GM12801 (cell line): Measurements from ENCODE around the gene SVBP.

Source experiments
- TF ChIP-seq, protein P1 (sequence below): IDR thresholded peaks from one replicate; pipeline ENCODE4 v1.5.1; 2011; ENCODE audit warnings: control low read depth; ENCODE audit not compliant: insufficient read length; ENCODE audit errors: extremely low read depth

SVBP gene

DNA sequence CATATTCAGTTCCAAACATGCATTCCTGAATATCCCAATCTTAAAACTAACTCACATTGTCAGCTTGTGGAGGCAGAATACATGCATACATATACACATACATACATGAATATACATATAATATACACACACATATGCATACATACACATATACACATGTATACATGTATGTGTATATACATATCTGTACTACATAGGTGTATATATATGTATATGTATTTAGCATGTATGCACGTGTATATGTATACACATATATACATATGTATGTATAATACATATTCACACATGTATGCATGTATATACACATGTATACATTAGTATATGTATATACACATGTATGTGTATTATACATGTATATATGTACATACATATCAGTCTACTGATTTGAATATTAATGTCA is 28.0 kb upstream of the SVBP start:
- TF ChIP-seq, protein P1, sequence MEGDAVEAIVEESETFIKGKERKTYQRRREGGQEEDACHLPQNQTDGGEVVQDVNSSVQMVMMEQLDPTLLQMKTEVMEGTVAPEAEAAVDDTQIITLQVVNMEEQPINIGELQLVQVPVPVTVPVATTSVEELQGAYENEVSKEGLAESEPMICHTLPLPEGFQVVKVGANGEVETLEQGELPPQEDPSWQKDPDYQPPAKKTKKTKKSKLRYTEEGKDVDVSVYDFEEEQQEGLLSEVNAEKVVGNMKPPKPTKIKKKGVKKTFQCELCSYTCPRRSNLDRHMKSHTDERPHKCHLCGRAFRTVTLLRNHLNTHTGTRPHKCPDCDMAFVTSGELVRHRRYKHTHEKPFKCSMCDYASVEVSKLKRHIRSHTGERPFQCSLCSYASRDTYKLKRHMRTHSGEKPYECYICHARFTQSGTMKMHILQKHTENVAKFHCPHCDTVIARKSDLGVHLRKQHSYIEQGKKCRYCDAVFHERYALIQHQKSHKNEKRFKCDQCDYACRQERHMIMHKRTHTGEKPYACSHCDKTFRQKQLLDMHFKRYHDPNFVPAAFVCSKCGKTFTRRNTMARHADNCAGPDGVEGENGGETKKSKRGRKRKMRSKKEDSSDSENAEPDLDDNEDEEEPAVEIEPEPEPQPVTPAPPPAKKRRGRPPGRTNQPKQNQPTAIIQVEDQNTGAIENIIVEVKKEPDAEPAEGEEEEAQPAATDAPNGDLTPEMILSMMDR, result no peak

DNA sequence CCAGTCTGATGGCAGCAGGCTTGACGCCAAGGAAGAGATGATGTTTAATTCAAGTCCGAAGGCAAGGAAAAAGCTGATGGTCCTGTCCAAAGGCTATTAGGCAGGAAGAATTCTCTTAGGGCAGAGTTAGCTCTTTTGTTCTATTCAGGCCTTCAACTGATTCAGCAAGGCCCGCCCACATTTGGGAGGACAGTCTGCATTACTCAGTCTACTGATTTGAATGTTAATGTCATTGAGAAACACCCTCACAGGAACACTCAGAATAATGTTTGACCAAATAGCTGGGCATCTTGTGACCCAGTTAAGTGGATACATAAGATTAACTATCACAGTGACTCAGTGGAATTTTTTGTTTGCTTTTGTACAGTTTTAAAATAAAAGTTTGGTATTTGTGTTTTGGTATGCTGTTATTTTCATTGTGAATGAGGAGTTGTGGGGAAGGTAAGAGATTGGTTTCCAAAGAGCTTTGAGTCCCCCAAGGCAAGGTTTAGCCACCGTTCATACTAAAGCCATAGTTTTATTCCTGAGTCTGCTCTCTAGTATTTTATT is 27.5 kb upstream of the SVBP start:
- TF ChIP-seq, protein P1, result no peak

DNA sequence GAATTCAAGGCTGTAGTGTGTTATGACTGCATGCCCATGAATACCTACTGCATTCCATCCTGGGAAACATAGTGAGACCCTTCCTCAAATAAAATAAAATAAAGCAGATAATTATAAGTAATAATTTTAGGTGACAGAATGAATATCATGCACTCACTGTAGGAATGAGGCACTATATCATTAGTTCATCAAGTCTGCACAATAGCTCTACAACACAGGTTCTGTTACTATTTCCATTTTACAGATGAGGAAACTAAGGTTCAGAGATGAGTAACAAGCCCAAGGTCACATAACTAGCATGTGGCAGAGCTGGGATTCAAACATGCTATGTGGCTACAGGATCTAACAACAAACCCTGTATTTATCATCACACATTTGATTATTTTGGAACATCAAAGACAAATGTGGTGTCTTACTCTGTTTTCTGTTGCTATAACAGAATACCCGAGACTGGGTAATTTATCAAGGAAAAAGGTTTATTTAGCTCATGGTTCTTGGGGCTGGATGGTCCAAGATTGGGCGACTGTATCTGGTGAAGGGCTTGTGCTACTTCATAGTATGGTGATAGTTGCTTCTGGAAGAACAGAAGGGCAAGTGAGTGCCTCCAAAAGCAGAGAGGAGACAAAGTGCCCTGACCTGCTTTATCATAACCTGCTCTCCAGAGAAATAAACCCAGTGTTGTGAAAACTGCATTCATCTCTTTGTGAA is 24.4 kb upstream of the SVBP start:
- TF ChIP-seq, protein P1, result no peak

DNA sequence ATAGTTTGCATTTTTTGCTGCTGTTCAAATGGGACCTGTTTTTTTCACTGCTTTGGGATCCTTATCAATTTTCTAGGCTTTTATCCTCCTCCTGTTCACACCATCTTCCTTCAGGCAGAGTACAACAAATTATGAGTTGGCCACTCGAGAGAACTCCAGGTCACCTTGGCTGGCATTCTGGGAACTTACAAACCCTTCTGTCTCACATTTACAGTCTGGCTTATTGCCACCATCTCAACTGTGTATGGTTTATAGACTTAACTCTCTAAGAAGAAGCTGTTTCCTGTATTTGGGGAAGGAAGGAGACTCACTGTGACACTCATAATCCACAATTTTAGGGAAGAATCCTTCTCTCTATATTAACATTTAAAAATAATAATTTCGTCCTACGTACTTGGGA is 23.8 kb upstream of the SVBP start:
- TF ChIP-seq, protein P1, result no peak

DNA sequence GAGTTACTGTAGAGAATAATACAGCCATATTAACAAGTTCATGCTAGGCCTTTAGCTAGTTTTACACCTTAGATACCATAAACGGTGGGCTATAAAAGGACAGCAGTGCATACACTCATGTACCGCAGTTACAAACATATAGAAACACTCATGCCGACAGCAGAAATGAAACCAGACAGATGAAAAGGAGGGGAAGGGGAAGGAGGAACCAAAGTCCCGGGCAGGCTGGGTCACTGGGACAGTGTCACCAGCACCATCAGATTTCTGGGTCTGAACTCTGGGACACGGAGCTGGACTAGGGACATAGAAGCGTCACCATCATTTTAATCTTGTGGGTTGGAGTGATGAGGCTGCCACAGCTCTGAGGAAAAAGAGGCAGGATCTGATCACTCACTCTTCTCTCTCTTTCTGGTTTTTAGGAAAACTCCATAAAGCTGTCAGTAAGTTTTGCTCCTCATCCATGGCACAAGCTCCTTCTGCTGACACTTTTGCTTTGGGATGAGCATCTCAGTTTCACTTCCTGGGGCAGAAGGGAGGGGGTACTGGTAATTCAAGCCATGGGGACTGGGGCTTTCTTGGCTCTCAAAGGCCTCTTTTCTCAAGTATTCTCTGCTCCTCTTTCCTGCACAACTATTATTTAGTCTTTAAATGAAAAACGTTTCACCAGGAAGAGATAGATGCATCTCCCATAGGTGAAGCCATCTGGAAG is 21.4 kb upstream of the SVBP start:
- TF ChIP-seq, protein P1, result no peak

DNA sequence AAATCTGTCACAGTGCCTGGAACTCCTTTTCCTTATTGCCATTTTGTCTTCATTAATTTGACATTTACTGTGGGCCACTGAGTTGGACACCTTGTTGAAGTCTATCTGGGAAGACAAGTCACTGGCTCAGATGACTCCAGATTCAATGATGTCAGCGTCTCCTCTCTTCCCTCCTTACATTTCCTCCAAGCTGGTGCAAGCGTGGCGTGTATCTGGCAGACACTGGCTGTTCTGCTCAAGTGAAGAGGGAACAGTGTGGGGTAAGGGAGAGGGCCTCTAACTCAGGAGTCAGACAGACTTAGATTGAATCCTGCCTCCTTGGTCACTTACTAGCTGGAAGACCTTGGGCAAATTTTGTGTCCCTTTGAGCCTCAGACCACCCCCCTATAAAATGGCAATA is 20.5 kb upstream of the SVBP start:
- TF ChIP-seq, protein P1, result no peak

DNA sequence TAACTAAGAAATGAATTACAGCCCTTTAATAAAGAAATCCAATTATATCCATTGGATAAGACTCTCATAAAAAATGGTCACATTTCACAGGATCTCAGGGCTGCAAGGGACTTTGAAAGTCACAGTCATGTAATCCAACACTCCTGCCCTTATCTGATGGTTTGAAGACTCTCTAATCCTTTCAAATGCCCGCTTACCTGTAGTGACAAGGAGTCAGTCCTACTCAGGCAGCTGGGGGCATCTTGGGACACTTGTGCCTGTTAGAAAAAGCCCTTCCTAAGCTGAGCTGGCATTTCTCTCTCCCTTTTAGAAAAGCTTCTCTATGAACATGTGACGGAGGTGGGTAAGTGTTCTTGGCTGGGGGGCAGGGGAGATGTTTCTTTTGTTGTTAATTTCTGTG is 18.2 kb upstream of the SVBP start:
- TF ChIP-seq, protein P1, result no peak
